Astrocyte (in vitro differentiated cells and primary cell): Measurements from ENCODE around the gene CYP27A1. TPM values are rescaled to one million over a fixed set of nuclear protein-coding genes. Genes with fewer than 3 reads are reported as not detected.

ENCODE experiments used
- DNase-seq: peaks from one replicate; pipeline ENCODE4 v3.0.0-alpha.2; 2010; ENCODE audit warnings: low read depth
- FAIRE-seq: peaks from 2 replicates; lab custom pipeline; 2011; peaks lifted over from hg19 to GRCh38; lab: Jason Lieb, UNC
- H2AFZ ChIP-seq: 2 replicates; pipeline ENCODE4 v1.6.0; 2012; ENCODE audit warnings: low read depth, low read length, inconsistent platforms
- H3K27ac ChIP-seq: 2 replicates; pipeline ENCODE4 v1.5.1; 2011; ENCODE audit warnings: low read depth, low read length, inconsistent platforms
- H3K27me3 ChIP-seq: 2 replicates; pipeline ENCODE4 v1.6.0; 2011; ENCODE audit warnings: low read length, inconsistent platforms; ENCODE audit not compliant: insufficient read depth
- H3K36me3 ChIP-seq: 2 replicates; pipeline ENCODE4 v1.5.1; 2011; ENCODE audit warnings: low read length, inconsistent platforms; ENCODE audit not compliant: insufficient read depth
- H3K4me1 ChIP-seq: 2 replicates; pipeline ENCODE4 v1.5.1; 2011; ENCODE audit warnings: low read length, inconsistent platforms; ENCODE audit not compliant: insufficient read depth
- H3K4me2 ChIP-seq: 2 replicates; pipeline ENCODE4 v1.6.0; 2012; ENCODE audit warnings: low read length, inconsistent platforms
- H3K4me3 ChIP-seq: 2 replicates; pipeline ENCODE4 v1.5.1; 2011; ENCODE audit warnings: low read depth, mild to moderate bottlenecking, low read length, inconsistent platforms; ENCODE audit not compliant: insufficient read depth
- H3K79me2 ChIP-seq: 2 replicates; pipeline ENCODE4 v1.6.0; 2012; ENCODE audit warnings: mild to moderate bottlenecking, low read length, inconsistent platforms; ENCODE audit not compliant: insufficient read depth
- H3K9ac ChIP-seq: 2 replicates; pipeline ENCODE4 v1.6.0; 2012; ENCODE audit warnings: mild to moderate bottlenecking, low read length, inconsistent platforms
- H3K9me3 ChIP-seq: 2 replicates; pipeline ENCODE4 v1.5.1; 2012; ENCODE audit warnings: low read depth, mild to moderate bottlenecking, low read length, inconsistent platforms; ENCODE audit not compliant: insufficient read depth
- H4K20me1 ChIP-seq: 2 replicates; pipeline ENCODE4 v1.6.0; 2012; ENCODE audit warnings: low read length, inconsistent platforms; ENCODE audit not compliant: insufficient read depth
- H3K27ac Mint-ChIP-seq: one replicate; pipeline ENCODE4 v1.8.0; 2021; ENCODE audit warnings: mild to moderate bottlenecking, mixed read lengths; ENCODE audit not compliant: unreplicated experiment
- H3K27me3 Mint-ChIP-seq: one replicate; pipeline ENCODE4 v1.8.0; 2021; ENCODE audit warnings: low read depth, mixed read lengths; ENCODE audit not compliant: unreplicated experiment
- H3K36me3 Mint-ChIP-seq: one replicate; pipeline ENCODE4 v1.8.0; 2021; ENCODE audit warnings: low read depth, mixed read lengths; ENCODE audit not compliant: unreplicated experiment
- H3K4me1 Mint-ChIP-seq: one replicate; pipeline ENCODE4 v1.8.0; 2021; ENCODE audit warnings: low read depth, mixed read lengths; ENCODE audit not compliant: unreplicated experiment
- H3K4me3 Mint-ChIP-seq: one replicate; pipeline ENCODE4 v1.8.0; 2021; ENCODE audit warnings: mild to moderate bottlenecking, moderate library complexity, mixed read lengths; ENCODE audit not compliant: unreplicated experiment
- H3K9me3 Mint-ChIP-seq: one replicate; pipeline ENCODE4 v1.8.0; 2021; ENCODE audit warnings: mild to moderate bottlenecking, mixed read lengths; ENCODE audit not compliant: unreplicated experiment
- CTCF ChIP-seq: IDR thresholded peaks from 2 replicates; pipeline ENCODE4 v1.5.1; 2011; ENCODE audit warnings: low read depth, mild to moderate bottlenecking, inconsistent platforms, low read length, moderate library complexity; ENCODE audit not compliant: insufficient read depth
- EZH2 ChIP-seq: IDR thresholded peaks from 2 replicates; pipeline ENCODE4 v1.6.1; 2012; ENCODE audit warnings: mild to moderate bottlenecking, low read length, inconsistent platforms; ENCODE audit not compliant: insufficient read depth
- total RNA-seq: library from RNA; stranded (reverse); gene quantifications from 2 replicates; pipeline ENCODE4 v1.2.1, GENCODE V29; 2021

CYP27A1 gene
- total RNA-seq, 1 donor from 2014 or later = 3.9 TPM

GRCh38 chr2:218849721-218850120 is 67.8 kb downstream of the CYP27A1 start:
- peaks cover 30% of the 10 kb centered on the region for H3K27me3 Mint-ChIP-seq
- FAIRE-seq = no peak
- Histone ChIP-seq H3K27me3 (peaks cover 22% of the 10 kb centered on the region), H3K9ac (no peak overlapping the region), H3K4me3 (no peak overlapping the region), H2AFZ (no peak overlapping the region), H3K4me1 (peaks cover 5% of the 10 kb centered on the region), H3K36me3 (no peaks in the 10 kb centered on the region), H3K4me2 (no peak overlapping the region), H3K27ac (no peak overlapping the region), H3K79me2 (no peaks in the 10 kb centered on the region), H3K9me3 (no peaks in the 10 kb centered on the region), H4K20me1 (no peaks in the 10 kb centered on the region)
- TF ChIP-seq CTCF (no peak), EZH2 (no peak)
- no peaks in the 10 kb centered on the region for H3K36me3 Mint-ChIP-seq
- H3K27ac Mint-ChIP-seq = no peak overlapping the region
- DNase-seq = no peak
- H3K4me1 Mint-ChIP-seq = peaks cover 12% of the 10 kb centered on the region
- H3K4me3 Mint-ChIP-seq = no peak overlapping the region
- peaks cover 14% of the 10 kb centered on the region for H3K9me3 Mint-ChIP-seq

GRCh38 chr2:218850796-218851195 is 68.8 kb downstream of the CYP27A1 start:
- Mint-ChIP-seq H3K4me1 (peaks cover 12% of the 10 kb centered on the region), H3K4me3 (no peak overlapping the region), H3K27ac (no peak overlapping the region), H3K36me3 (peaks cover under 1% of the 10 kb centered on the region), H3K27me3 (peaks cover 40% of the 10 kb centered on the region), H3K9me3 (peaks cover 9% of the 10 kb centered on the region)
- Histone ChIP-seq H3K9me3 (no peaks in the 10 kb centered on the region), H3K79me2 (no peaks in the 10 kb centered on the region), H4K20me1 (no peaks in the 10 kb centered on the region), H3K4me3 (no peak overlapping the region), H3K36me3 (no peaks in the 10 kb centered on the region), H3K27me3 (peaks cover 32% of the 10 kb centered on the region), H3K4me2 (no peak overlapping the region), H3K9ac (no peak overlapping the region), H3K27ac (no peak overlapping the region), H2AFZ (no peak overlapping the region), H3K4me1 (peaks cover 5% of the 10 kb centered on the region)
- no peak for TF ChIP-seq CTCF
- no peak for FAIRE-seq
- DNase-seq = no peak

GRCh38 chr2:218851286-218851685 is 69.3 kb downstream of the CYP27A1 start:
- H3K27me3 ChIP-seq = peaks cover 37% of the 10 kb centered on the region
- H3K9ac ChIP-seq = no peak overlapping the region
- peaks cover 14% of the 10 kb centered on the region for H3K4me1 Mint-ChIP-seq
- H3K79me2 ChIP-seq = no peaks in the 10 kb centered on the region
- peaks cover 45% of the 10 kb centered on the region for H3K27me3 Mint-ChIP-seq
- no peaks in the 10 kb centered on the region for H3K9me3 ChIP-seq
- no peak overlapping the region for H3K4me2 ChIP-seq
- no peak for TF ChIP-seq CTCF
- no peak for TF ChIP-seq EZH2
- peaks cover 5% of the 10 kb centered on the region for H3K4me1 ChIP-seq
- H3K27ac ChIP-seq = no peak overlapping the region
- peaks cover 4% of the 10 kb centered on the region for H3K36me3 Mint-ChIP-seq
- H3K4me3 ChIP-seq = no peak overlapping the region
- no peaks in the 10 kb centered on the region for H3K36me3 ChIP-seq
- peaks cover 9% of the 10 kb centered on the region for H3K9me3 Mint-ChIP-seq
- no peak for DNase-seq
- no peak overlapping the region for H2AFZ ChIP-seq
- H3K4me3 Mint-ChIP-seq = no peak overlapping the region
- FAIRE-seq = no peak
- no peak overlapping the region for H3K27ac Mint-ChIP-seq
- H4K20me1 ChIP-seq = no peaks in the 10 kb centered on the region
